K562 (cell line): ENCODE results near the gene NEDD4.

Source experiments
- BRD4 ChIP-seq: fragments of 200-600 bp; sonication (generic); IDR thresholded peaks from 2 replicates; pipeline ENCODE4 v1.6.1; 2017; ENCODE audit warnings: inconsistent platforms
- KDM1A ChIP-seq, 2 experiments: fragments of 450-650 bp; IDR thresholded peaks; 2 replicates each; pipeline ENCODE4 v1.6.1; 2016; ENCODE audit warnings: mild to moderate bottlenecking in 2 of 2
- MBD2 ChIP-seq: sonication (generic); IDR thresholded peaks from 2 replicates; pipeline ENCODE4 v1.6.1; 2016; ENCODE audit warnings: low read depth, borderline replicate concordance
- MEF2D ChIP-seq: conservative IDR thresholded peaks from 2 replicates; pipeline ENCODE4 v1.6.1; 2016; ENCODE audit warnings: low read depth, missing genetic modification characterization, missing compliant biosample characterization
- MTA3 ChIP-seq: fragments of 450-650 bp; formaldehyde crosslinking; IDR thresholded peaks from 2 replicates; pipeline ENCODE4 v1.6.1; 2017; ENCODE audit warnings: mild to moderate bottlenecking, borderline replicate concordance
- SIN3A ChIP-seq, 2 experiments: fragments of 150-350 bp in 1 of 2; IDR thresholded peaks; 2 replicates each; pipeline ENCODE4 v1.6.1; 2011 to 2016; ENCODE audit warnings: borderline replicate concordance in 2 of 2, low read depth in 2 of 2, low read length in 2 of 2, mild to moderate bottlenecking in 2 of 2, moderate library complexity in 2 of 2; ENCODE audit not compliant: control insufficient read depth in 1 of 2
- ZBTB8A ChIP-seq: fragments of 450-650 bp; IDR thresholded peaks from 2 replicates; pipeline ENCODE4 v1.6.1; 2018; ENCODE audit warnings: mild to moderate bottlenecking, moderate library complexity; ENCODE audit not compliant: partially characterized antibody
- ZNF121 ChIP-seq: sonication (generic); formaldehyde crosslinking; conservative IDR thresholded peaks from 2 replicates; pipeline ENCODE4 v1.8.0; 2022; ENCODE audit warnings: missing genetic modification reagents
- TF ChIP-seq, protein P1 (sequence below): fragments of 150-350 bp; conservative IDR thresholded peaks from 2 replicates; pipeline ENCODE4 v1.6.1; 2014; ENCODE audit warnings: low read length

DNA sequence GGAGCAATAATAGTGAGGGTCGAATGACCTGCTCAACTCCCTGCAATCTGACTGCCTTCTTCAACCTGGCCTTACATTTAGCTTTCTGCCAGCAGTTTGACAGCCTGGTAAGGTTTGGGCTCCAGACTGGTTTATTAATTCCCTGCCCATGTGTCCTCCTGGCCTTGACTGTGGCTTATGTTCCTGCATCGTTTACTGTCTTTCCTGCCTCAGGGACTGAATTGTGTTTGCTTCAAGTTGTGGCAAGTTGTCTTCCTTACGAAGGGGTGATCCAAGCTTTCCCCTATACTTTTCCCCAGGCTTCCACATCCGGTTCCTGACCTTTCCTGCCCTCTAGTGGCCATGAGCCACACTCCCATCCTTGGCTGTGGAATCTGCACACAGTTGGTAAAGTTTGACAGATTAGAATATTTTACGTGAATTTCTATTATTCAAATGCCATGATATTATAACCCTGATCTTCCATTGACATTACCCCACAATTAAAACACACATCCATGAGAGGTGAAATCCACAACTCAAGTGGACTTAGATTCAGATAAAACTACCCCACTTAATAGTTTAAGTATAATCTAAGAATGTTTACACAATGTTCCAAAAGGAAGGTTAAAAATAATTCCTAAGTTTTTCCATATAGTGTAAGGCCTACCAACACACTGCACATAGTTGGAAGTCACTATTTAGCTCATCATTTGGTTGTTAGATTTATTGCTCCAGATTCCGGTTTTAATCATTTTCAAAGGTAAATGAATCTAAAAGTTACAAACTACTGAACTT is 95.7 kb downstream of the NEDD4 start:
- no peak for TF ChIP-seq MEF2D (tag)
- TF ChIP-seq ZNF121 (CRISPR knock-in tag) = no peak
- no peak for TF ChIP-seq KDM1A (IDR thresholded peaks at IDR 0.05)
- no peak for TF ChIP-seq BRD4
- TF ChIP-seq MBD2 = no peak
- no peak for TF ChIP-seq ZBTB8A
- no peak for TF ChIP-seq SIN3A (IDR thresholded peaks at IDR 0.05; ENCODE audit: borderline replicate concordance in 2 of 2, control insufficient read depth in 1 of 2, low read depth in 2 of 2, low read length in 2 of 2)
- no peak for TF ChIP-seq MTA3
- TF ChIP-seq, protein P1, sequence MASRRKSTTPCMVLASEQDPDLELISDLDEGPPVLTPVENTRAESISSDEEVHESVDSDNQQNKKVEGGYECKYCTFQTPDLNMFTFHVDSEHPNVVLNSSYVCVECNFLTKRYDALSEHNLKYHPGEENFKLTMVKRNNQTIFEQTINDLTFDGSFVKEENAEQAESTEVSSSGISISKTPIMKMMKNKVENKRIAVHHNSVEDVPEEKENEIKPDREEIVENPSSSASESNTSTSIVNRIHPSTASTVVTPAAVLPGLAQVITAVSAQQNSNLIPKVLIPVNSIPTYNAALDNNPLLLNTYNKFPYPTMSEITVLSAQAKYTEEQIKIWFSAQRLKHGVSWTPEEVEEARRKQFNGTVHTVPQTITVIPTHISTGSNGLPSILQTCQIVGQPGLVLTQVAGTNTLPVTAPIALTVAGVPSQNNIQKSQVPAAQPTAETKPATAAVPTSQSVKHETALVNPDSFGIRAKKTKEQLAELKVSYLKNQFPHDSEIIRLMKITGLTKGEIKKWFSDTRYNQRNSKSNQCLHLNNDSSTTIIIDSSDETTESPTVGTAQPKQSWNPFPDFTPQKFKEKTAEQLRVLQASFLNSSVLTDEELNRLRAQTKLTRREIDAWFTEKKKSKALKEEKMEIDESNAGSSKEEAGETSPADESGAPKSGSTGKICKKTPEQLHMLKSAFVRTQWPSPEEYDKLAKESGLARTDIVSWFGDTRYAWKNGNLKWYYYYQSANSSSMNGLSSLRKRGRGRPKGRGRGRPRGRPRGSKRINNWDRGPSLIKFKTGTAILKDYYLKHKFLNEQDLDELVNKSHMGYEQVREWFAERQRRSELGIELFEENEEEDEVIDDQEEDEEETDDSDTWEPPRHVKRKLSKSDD = no peak
